ENCODE data around the gene RAB26.
"Not testable (repeated sequence)": the region's sequence is repeated elsewhere in the genome, so short reads cannot be mapped to it uniquely, and the experiment has no call there.

- not testable (repeated sequence) for TF ChIP-seq EZH2 (IDR thresholded peaks at IDR 0.05); FOXP2 (optimal IDR thresholded peaks at IDR 0.05; ENCODE audit: control extremely low read depth, extremely low read length, insufficient read depth); POLR2AphosphoS5 (IDR thresholded peaks at IDR 0.05; ENCODE audit: borderline replicate concordance, low read depth, low read length)
These were observed 22.2 kb upstream of the RAB26 start for GRCh38 chr16:2126161-2126743.
